ENCODE data around the gene FSIP1. TPM values are rescaled to one million over a fixed set of nuclear protein-coding genes. Genes with fewer than 3 reads are reported as not detected.
A peak's percentile ranks its signal among the peaks of the same experiment; 100 is the strongest.

The FSIP1 gene
- polyA plus RNA-seq, 1 donor, result 3.6 TPM

DNA sequence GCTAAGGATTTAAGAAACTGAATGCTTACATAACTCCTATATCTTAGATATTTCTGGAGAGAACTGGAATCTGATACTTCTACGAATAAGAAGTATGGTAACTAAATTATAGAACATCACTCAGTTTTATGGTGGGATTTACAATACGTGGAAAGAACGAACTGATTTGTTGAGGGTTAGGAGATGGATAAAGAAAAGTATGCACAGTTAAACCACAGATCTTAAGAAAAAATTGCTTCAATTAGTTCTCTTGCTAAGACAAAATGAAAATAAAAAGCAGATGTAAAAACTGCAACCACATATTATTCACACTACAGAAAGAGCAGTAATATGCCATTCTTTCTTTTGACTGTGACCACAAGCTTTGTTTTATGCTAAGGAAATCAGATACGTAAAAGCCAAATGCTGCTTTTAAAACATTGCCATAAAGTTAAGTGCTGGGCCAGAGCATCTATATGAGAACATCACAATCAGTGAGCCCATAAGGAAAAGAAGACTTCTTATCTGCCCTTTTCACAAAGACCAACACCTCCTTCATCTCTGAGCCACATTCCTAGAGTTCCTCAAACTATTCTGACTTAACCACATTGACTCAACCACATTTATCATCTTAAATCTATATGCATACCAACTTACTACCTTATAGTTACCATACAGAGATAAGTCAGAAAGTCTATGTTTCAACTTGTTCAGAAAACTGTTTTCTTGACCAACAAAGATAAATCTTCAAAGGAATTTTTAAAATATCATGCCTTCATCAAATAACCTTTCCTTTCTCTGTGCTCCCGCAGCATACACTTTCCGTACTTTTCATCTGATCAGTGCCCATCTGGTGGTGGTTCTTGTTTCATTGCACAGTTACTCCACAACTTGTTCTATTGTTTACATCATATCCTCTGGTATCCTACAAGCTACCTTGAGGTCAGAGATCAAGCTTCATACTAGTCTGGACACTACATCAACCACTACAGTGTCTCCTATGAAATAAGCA lies 61.7 kb downstream of the FSIP1 start:
- DNase-seq, result no peak

DNA sequence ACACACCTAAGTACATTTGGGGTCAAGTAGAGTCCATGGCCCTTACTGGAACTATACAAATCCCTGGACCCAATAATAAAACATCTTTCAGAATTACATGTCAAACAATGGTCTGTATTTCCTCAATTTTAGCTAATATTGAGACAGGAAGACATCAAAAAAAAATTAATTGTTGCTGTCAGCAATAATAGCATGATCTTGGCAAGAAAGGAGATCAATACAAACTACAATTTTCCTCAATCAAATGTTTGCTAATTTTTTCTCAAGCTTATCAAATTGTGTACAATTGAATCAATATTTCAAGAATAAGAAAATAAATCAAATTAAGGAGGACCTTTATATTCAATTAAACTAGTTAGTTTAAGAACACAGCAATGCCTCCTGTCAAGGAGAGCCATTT lies 62.6 kb downstream of the FSIP1 start:
- DNase-seq, result no peak

DNA sequence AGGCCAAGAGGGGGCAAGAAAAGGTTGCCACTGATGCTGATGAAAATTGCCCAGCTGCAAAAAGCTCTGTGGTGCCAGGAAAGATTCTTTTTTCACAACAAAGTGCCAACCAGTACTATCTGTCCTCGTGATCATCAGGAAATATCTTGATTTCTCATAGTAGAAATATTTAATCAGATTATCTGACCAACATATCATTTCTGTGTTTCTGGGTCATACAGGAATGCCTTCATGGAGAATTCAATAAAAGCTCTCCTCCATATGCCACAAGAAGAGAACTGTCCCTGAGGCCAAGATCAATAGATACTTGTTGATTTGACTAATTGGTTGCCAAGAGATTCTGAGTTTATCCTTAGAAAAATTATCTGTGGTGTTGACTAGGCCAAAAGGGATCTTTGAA lies 63.5 kb downstream of the FSIP1 start:
- no peak for DNase-seq

DNA sequence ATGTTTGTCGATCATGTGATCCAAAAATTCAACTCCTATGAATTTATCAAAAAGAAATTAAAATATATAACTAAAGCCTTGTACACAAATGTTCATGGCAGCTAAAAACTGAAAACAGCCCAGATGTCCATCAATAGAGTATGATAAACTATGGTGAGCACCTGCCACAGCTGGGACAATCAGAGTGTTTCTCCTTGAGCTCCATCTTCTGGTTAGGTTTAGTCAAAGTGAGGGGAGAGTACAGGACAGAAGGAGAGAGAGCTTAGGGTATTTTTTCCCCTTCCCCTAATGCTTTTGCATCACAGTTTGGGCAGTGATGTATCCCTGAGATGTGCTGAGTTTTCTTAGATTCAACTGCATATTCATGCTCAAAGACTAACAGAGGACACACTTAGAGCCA lies 65.5 kb downstream of the FSIP1 start:
- no peak for DNase-seq

DNA sequence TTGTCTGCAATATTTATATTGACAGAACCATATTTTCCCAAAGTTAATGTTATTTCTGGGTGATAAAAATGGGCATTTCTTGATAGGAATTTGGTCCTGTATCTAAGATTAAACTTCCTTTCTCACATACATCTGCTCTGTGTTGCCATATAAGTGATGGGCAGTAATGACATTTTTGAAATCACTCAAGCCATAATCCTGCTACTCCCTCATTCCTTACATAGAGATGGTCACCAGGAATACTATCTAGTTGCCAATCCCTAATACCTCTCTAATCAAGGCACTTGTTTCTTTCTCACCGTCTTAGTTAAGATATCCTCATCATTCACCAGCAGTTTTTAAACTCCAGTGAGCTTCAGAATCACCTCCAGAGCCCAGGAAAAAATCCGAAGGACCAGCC lies 68.4 kb downstream of the FSIP1 start:
- DNase-seq, result no peak

DNA sequence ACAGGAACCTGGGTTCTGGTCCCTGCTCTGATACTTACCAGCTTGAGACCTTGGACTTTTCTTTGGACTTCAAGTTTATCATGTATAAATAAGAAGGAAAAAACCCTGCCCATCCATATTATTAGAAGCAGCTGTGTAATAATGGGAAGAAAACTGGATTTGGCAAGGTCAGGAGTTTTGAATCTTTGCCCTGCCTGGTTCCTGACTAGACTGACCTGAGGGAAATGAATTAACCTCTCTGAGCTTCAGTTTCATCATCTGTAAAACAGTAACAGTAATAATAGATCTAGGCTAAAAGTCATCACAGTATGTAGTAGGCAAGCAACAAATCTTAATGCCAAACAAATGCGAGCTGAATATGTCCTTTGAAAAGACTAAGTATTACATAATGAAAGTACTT lies 68.8 kb downstream of the FSIP1 start:
- no peak for DNase-seq

DNA sequence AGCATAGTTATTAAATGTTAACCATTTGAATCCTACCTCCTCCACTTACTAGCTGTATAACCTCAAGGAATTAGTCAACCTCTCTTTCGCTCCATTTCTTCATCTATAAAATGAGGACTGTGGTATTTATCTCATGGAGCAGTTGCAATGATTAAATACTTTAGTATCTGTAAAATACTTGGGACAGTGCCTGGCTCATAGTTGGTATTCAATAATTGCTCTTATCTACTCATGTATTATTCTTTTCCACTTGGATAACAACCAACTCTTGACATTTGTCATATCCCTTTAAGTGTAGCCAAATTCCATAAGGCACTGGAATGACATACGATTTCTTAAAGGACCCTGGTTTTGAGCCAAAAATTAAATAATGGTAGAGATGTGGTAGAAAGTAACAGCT lies 72.0 kb downstream of the FSIP1 start:
- DNase-seq, result no peak

DNA sequence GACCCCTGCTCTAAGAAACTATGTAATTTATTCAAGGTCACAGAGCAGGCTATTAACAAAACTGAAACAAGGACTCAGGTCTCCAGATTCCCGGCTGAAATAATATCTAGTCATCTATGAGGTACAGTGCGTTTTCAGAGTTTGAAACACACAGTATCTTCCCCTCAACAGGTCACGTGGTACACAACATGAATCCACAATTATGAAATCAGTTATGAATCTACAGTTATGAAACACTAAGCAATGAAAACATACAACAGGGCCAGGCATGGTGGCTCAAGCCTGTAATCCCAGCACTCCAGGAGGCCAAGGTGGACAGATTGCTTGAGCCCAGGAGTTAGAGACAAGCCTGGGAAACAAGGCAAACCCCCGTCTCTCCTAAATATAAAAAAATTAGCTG lies 72.7 kb downstream of the FSIP1 start:
- DNase-seq, result no peak

DNA sequence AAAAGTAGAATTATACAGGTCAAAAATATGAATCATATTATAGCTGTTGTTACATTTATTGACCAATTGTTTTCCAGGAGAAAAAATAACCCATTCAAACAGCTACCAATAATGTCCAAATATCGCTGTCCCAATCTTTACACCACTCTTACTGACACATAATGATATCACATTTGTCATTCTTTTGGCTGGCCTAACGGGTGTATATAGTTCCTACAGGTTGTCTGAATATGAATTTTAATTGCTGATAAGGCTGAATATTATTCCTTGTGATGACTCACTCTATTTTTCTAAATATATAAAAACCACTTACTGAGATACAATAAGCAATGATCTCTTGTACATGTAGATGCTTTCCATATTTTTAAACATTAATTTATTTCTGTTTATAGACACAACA lies 76.4 kb downstream of the FSIP1 start:
- no peak for DNase-seq

DNA sequence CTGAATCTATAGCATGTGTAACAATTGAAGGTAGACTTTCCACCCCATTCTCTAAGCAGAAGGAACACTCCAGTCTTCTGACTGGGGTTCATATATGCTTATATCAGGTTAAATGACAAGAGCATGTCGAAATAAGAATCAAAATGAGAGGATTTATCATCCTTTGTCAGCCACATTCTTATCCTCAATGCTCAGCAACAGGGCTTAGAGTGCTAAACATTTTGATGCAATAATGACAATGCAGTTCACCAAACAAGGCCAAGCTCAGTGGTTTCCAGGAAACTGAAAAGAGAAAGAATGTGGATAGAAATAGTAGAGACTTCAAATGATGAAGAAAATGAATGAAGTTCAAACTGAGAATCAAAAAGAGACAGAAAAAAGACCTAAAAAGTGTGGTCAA lies 78.0 kb downstream of the FSIP1 start:
- no peak for DNase-seq

DNA sequence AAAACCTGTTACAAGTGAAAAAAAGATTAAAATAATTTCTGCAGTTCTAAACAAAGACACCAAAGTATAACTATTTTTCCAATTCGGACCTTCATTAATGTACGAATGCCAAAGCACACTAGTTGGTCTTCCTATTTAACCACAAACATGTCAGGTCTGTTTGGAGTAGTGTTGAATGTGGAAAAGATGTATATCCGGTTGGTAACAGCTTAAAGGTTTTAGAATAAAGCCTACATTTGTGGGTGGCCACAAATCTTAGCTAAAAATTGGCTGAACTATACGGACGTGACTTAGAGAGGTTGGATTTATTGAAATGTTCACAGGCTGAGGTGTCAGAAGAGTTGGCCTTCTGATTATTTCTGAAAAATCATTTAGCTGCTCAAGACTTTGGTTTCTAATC lies 78.4 kb downstream of the FSIP1 start:
- no peak for DNase-seq

DNA sequence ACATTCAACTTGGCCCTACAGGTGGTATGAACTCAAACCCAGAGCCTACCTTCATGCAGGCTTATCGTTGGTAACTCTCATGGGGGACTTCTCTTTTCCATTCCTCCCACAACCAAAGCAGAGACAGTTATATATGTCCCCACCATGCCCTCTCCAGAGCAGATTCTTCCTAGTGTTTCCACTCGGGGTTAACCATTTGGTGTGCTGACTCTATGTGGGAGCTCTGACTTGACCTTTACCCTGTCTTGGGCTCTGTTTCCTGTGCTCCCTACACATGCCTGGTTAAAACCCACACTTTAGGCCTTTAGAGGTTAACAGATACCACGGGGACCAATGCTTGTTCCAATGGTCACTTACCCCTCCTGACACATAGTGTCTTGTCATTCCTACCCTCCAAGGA lies 80.7 kb downstream of the FSIP1 start:
- no peak for DNase-seq

DNA sequence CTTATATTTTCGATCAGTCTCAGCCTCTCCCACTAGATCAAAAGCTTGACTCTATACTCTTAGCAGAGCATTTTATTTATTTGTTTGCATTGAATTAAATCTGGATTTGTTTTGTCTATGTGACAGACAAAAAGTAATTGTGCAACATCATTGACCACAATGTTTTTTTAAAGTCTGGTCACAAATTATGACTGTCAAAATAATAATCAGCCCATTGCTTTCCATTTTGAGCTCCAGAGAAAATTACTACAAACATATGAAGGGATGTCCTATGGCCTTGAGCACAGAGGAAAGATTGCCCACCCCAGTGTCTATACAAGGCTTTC lies 82.3 kb downstream of the FSIP1 start:
- DNase-seq, result no peak

DNA sequence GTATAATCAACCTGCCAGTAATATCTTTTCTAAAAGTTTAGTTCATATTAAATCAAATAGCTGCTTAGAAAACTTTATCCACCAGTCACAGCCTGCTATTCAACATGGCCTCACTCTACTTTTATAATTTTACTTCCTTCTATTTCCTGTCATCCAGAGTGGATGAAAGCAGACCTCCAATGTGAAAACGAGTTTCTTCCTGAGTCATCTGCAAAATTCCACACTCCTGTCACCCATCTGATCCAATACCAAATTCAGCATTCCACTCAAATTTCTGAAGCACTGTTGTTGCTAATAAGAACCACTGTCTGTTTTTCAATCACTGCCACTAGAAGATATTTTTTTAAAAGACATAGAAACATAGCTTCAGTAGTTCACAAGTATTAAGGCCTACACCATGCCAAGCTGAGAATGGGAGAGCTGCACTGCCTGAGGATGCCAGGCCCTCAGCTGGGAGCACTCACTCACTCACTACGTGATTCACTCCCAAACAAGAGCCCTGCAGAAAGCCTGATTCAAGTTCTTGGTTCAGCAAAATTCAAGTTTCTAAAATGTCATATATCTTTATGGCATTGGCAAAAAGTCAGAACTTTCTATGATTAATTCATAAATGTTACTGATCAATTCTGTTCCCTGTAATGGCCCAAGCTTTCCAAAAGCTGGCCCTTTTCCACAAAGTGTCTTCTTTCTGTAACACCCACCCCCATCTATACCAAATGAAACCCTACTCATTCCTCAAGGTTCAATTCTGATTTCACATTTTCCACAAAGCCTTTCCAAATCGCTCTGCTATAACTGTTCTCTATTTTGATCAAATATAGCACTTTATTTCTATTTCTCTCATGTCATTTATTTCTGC lies 82.9 kb downstream of the FSIP1 start:
- no peak for DNase-seq

DNA sequence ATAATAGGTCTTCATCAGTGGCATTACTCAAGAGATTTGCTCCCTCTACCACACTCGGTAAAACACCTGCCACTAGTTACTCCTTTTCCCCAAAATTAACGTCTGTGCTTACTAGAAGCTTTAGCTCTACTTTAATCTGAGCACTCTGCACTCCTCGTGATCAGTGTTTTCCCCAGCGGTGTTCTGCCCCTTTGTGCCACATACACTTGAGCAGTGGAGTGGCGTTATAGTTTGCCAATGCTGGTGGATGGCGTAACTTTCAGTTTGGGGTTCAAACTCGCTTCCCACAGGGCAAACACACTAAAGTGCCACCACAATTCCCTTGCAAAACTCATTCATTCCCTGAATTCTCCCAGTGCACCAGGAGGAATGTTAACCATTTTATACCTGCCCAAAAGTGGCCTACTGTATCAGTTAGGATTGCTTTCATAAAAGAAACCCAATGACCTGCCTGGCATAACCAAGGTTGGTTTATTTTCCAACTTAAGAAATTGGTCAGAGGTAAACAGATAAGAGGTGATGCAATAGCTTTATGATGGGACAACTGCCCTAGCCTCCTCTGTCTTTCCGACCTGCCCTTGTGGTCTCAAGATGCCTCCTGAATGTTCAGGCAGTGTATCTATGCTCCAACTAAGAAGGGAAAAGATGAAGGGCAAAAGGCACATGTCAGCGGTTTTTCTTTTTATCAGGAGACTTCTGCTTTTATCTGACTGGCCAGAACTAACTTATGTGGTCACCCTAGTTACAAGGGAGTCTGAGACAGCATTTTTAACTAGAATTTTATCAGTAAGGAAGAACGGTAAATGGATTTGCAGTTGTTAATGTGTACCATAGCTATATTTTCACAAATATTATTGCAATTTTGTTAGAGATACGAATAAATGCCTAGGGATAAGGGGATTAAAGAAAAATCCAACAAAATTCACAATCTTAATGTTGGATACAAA lies 83.9 kb downstream of the FSIP1 start:
- no peak for DNase-seq

DNA sequence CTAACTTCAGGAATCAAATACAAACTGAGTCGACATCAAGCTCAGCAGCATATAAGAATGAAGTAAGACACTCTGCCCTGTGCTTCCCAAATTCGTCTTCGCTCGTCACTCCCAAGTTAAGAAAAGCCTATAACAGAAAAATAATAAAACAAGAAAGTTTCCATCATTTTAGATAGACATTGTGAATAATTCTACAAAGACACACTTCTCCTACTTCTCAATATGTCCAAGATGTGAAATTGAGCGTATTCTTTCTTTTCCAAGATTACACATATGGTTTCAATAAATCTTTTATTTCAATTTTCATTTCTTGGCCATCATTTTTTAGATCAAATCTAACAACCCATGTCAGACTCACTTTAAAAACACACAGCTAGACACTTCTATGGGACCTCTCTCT lies 85.1 kb downstream of the FSIP1 start:
- no peak for DNase-seq

DNA sequence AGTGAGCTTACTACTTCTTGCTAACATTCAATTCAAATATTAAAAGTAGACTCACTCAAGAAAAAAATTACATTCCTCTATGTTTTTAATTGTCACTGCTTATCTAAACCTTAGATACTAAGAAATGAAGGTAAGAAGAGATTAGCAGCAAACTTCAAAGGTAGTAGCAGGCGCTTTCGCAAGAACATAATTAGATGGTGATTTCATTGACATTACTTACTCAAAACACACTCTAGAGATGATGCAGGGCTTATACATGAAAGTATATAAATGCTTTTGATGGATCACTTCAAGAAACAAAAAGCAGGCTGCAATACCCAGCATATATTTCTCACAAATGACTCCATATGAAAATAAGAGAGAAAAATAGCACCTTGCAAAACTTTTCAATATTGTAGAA lies 86.8 kb downstream of the FSIP1 start:
- DNase-seq, result no peak

DNA sequence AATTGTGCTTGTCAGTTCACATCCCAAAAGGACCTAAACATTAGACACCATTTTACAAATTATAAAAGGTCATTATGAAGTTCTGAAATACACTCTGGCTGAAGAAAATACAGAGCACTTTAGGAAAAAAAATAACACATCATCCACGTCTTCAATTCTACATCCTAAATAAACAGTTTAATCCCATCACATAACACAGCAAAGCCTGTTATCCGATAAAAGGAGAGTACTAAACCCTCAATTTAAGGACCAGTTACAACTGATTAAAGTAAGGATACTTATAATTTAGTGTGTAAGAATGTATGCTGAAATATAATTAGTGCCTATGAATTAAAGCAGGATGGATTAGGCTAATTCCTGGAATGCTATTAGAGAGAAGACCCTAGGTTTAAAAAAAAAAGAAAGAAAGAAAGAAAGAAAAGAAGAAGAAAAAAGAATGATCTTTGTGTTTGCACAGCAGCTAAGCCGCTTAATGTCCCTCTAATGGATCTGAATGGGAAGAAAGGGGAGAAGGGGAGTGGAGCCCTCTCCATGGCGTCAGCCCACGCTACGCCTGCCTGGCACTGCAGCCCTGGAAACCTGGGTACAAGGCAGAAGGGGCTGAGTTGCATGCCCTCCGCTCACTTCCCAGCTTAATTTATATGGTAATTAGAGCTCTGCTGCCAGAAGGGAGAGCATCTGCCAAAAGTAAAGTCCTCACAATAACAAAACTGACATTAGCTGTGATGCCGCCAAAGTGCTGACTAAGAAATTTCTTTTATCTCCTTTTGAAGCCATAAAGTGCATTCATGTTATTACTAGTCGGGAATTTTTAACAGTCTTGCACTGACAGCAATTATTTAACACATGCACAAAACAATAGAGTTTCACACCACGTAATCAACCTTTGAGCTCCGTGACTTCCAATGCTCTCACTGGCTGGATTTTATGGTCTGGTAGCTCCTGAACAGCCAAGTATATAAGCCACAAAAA lies 90.0 kb downstream of the FSIP1 start:
- peak; percentile 46 for DNase-seq

DNA sequence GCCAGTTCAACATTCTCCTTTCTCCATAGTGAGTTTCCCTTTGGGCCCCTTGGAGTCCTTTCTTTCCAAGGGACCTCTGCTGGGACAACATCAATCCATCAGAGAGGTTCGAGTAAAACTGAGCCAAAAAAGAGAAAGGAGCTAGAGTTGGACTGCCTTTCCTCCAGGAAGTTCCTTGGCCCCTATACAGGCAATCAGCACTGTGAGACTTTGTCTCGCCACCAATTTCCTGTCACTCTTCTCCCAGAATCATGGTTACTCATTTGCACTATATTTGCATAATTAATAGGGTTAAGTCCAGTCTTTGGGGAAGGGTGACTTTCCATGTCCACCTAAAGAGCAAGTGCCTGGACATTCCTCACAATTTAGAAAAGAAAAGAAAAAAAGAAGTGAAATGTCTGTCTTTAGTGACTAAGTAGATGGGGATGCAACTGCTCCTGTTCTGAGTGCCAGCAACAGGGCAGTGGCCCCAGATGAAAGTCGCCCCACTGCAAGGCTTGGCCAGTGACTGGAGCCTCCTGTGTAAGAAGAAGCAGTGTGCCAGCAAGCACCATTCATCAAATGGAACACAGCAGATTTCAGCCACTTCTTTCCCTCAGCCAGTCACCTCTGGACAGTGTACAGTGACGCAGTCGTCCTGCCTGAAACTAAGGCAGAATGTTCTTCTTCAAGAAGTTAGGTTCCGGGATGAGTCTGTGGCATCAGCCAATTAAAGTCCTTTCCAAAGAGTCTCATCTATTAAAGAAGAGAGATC lies 91.6 kb downstream of the FSIP1 start:
- no peak for DNase-seq

DNA sequence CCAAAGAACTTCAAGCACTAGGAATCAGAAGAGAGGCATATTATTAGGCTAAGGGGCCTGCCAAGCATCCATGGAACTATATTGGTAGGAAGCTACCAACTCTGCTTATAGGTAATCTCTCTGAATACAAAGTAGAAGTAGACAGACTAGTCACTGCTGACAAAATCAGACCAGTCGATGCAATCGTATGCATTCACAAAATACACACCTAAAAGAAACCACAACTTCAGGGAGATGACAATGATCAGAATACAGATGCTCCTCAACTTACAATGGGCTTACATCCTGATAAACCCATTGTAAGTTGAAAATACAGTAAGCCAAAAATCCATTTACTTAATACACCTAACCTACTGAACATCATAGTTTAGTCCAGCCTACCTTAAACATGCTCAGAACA lies 94.7 kb downstream of the FSIP1 start:
- DNase-seq, result no peak

All from left kidney (tissue), 2 donors.